AG04449 (cell line): ENCODE results near the gene GSKIP.

Source experiments
- CTCF ChIA-PET: fragments of 350-600 bp; formaldehyde crosslinking; extraction: SDS; loops from one replicate; lab custom pipeline; 2021; ENCODE audit warnings: antibody characterized with exemption; lab: Yijun Ruan, JAX
- POLR2A ChIA-PET: fragments of 400-600, 350-600 bp; formaldehyde crosslinking; extraction: SDS; loops from one replicate; lab custom pipeline; 2020; ENCODE audit warnings: antibody characterized with exemption, inconsistent platforms; lab: Yijun Ruan, JAX
- DNase-seq: peaks from one replicate; pipeline ENCODE4 v3.0.0-alpha.2; 2010; ENCODE audit warnings: low read depth, low spot score
- H3K4me3 ChIP-seq: 2 replicates; pipeline ENCODE4 v1.5.1; 2011; ENCODE audit warnings: low read depth, mild to moderate bottlenecking, control low read depth, low read length
- CTCF ChIP-seq: IDR thresholded peaks from one replicate; pipeline ENCODE4 v1.5.1; 2011; ENCODE audit warnings: mild to moderate bottlenecking, moderate library complexity, low read length, control low read depth, inconsistent platforms; ENCODE audit not compliant: insufficient read depth; ENCODE audit errors: missing control alignments

The GSKIP gene

GRCh38 chr14:96423446-96424108, 60.3 kb downstream of the GSKIP start:
- ChIA-PET CTCF (interaction anchor here (0.6 to 8.2 kb wide), 16 partner anchors 11 to 426 kb away, joined by 3 to 114 read pairs (median 6); no protein-coding TSS in a partner anchor), POLR2A (no interaction called here)
- DNase-seq = no peak
- peak overlapping the region; percentile 52 for H3K4me3 ChIP-seq
- no peak for TF ChIP-seq CTCF

DNA sequence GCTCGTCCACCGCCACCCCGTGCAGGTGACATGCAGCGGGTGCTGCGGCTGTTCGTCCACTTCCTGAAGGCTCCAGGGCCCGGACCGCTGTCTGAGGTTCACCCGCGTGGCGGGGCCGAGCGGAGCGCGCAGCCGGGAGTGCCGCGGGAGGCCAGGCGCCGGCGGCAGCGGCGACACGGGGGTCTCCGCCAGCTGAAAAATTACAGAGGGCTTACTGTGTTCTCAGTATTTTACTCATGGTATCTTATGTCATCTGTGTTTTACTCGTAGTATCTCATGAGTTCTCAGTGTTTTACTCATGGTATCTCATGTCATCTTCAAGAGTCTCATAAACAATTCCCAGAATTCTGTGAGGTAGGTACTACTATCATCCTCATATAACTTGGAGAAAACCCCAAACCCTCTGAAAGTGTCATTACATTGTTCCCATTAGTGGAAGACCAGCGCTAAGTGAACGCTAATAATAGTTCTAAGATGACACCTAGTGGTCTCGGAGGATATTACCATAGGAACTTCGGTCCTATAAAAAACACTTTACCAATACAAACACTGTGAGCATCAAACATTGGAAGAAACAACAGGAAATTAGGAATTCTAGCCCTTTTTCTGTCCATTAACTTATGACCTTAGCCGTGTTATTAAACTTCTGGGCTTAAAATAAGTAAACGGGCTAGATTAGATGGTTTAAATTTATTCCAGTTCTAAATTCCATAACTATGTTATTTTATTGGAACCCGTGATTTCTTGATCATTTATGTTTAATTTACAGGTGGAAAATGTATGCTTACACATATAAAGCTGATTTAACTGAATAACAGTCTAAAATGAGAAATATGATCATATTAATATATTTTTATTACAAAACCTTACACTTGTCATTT, 61.0 kb downstream of the GSKIP start:
- POLR2A ChIA-PET = no interaction called here
- CTCF ChIA-PET = interaction anchor here (0.6 to 8.2 kb wide), 21 partner anchors 9 to 427 kb away, joined by 3 to 114 read pairs (median 5); no protein-coding TSS in a partner anchor
- DNase-seq = peak; percentile 16
- peak overlapping the region; percentile 52 for H3K4me3 ChIP-seq
- peak; percentile 55 for TF ChIP-seq CTCF

- POLR2A ChIA-PET = no interaction called here
- no peak overlapping the region for H3K4me3 ChIP-seq
- DNase-seq = no peak
- TF ChIP-seq CTCF = no peak
- CTCF ChIA-PET = interaction anchor here (1.3 kb wide), 1 partner anchor 9 kb away, joined by 4 read pairs; no protein-coding TSS in a partner anchor
Measured at GRCh38 chr14:96434040-96434439, 70.7 kb downstream of the GSKIP start.
